Fibroblast of lung (primary cell): ENCODE measurements around the gene SH2B3. TPM values are rescaled to one million over a fixed set of nuclear protein-coding genes. Genes with fewer than 3 reads are reported as not detected.

Experiments used
- DNase-seq, 2 donors: peaks; one replicate each; pipeline versions ENCODE4 v3.0.0 to v3.0.0-alpha.2; 2010; ENCODE audit warnings: low read depth in 2 of 2
- H2AFZ ChIP-seq: 2 replicates; pipeline ENCODE4 v1.5.1; 2012; ENCODE audit warnings: low read length, control low read depth, inconsistent platforms
- H3K27ac ChIP-seq: 2 replicates; pipeline ENCODE4 v1.5.1; 2011; ENCODE audit warnings: low read length, control low read depth; ENCODE audit not compliant: insufficient read depth
- H3K27me3 ChIP-seq: 2 replicates; pipeline ENCODE4 v1.5.1; 2011; ENCODE audit warnings: mild to moderate bottlenecking, low read length; ENCODE audit not compliant: control insufficient read depth, insufficient read depth
- H3K36me3 ChIP-seq: 2 replicates; pipeline ENCODE4 v1.5.1; 2011; ENCODE audit warnings: low read length; ENCODE audit not compliant: control insufficient read depth, insufficient read depth
- H3K4me1 ChIP-seq: 2 replicates; pipeline ENCODE4 v1.5.1; 2011; ENCODE audit warnings: low read length; ENCODE audit not compliant: control insufficient read depth, insufficient read depth; ENCODE audit errors: extremely low read depth
- H3K4me2 ChIP-seq: 2 replicates; pipeline ENCODE4 v1.5.1; 2011; ENCODE audit warnings: low read length, control low read depth; ENCODE audit not compliant: insufficient read depth; ENCODE audit errors: extremely low read depth
- H3K4me3 ChIP-seq, 4 experiments: fragments of 200-600 bp in 1 of 4; sonication (generic) in 1 of 4; replicated peaks in 1 of 4; 2 replicates each; pipeline ENCODE4 v1.5.1; 2011 to 2016; ENCODE audit warnings: low read length in 4 of 4, low read depth in 3 of 4, mild to moderate bottlenecking in 3 of 4, control low read depth in 2 of 4, inconsistent platforms in 1 of 4, mixed read lengths in 1 of 4; ENCODE audit not compliant: insufficient read depth in 1 of 4; ENCODE audit errors: control extremely low read depth in 1 of 4
- H3K79me2 ChIP-seq: 2 replicates; pipeline ENCODE4 v1.5.1; 2012; ENCODE audit warnings: mild to moderate bottlenecking, low read length, inconsistent platforms; ENCODE audit not compliant: control insufficient read depth, insufficient read depth
- H3K9ac ChIP-seq: 2 replicates; pipeline ENCODE4 v1.5.1; 2011; ENCODE audit warnings: mild to moderate bottlenecking, low read length, control low read depth; ENCODE audit not compliant: insufficient read depth
- H3K9me3 ChIP-seq: 2 replicates; pipeline ENCODE4 v1.5.1; 2012; ENCODE audit warnings: low read depth, low read length; ENCODE audit not compliant: control insufficient read depth, insufficient read depth
- H4K20me1 ChIP-seq: 2 replicates; pipeline ENCODE4 v1.5.1; 2011; ENCODE audit warnings: low read length; ENCODE audit not compliant: control insufficient read depth, insufficient read depth; ENCODE audit errors: extremely low read depth
- EZH2 ChIP-seq: IDR thresholded peaks from 2 replicates; pipeline ENCODE4 v1.5.1; 2012; ENCODE audit warnings: low read length, control low read depth, mild to moderate bottlenecking; ENCODE audit errors: missing control alignments
- polyA plus RNA-seq, 2 donors: library from polyadenylated mRNA; depleted of rRNA in 1 of 2; stranded (reverse) in 1 of 2; unstranded in 1 of 2; fragments of >200 nt; gene quantifications; 2 replicates each; pipeline ENCODE4 v1.2.1, GENCODE V29; 2011 to 2012; ENCODE audit warnings: missing spikeins in 1 of 2
- total RNA-seq: library from RNA; depleted of rRNA; stranded (reverse); fragments of >200 nt; gene quantifications from 2 replicates; pipeline ENCODE4 v1.2.1, GENCODE V29; 2014
- TF ChIP-seq, protein P1 (sequence below), 2 donors: IDR thresholded peaks in 1 of 2; conservative IDR thresholded peaks in 1 of 2; 1 replicate in 1 of 2; 2 replicates in 1 of 2; pipeline ENCODE4 v1.5.1; 2011 to 2012; ENCODE audit warnings: low read length in 2 of 2, control low read depth in 1 of 2, inconsistent platforms in 1 of 2, low read depth in 1 of 2, mild to moderate bottlenecking in 1 of 2

SH2B3 gene
- total and polyA plus RNA-seq, 2 donors (not counting 1 experiment from before 2014, with no cell fraction given) = 18.0 to 32.0 TPM

DNA sequence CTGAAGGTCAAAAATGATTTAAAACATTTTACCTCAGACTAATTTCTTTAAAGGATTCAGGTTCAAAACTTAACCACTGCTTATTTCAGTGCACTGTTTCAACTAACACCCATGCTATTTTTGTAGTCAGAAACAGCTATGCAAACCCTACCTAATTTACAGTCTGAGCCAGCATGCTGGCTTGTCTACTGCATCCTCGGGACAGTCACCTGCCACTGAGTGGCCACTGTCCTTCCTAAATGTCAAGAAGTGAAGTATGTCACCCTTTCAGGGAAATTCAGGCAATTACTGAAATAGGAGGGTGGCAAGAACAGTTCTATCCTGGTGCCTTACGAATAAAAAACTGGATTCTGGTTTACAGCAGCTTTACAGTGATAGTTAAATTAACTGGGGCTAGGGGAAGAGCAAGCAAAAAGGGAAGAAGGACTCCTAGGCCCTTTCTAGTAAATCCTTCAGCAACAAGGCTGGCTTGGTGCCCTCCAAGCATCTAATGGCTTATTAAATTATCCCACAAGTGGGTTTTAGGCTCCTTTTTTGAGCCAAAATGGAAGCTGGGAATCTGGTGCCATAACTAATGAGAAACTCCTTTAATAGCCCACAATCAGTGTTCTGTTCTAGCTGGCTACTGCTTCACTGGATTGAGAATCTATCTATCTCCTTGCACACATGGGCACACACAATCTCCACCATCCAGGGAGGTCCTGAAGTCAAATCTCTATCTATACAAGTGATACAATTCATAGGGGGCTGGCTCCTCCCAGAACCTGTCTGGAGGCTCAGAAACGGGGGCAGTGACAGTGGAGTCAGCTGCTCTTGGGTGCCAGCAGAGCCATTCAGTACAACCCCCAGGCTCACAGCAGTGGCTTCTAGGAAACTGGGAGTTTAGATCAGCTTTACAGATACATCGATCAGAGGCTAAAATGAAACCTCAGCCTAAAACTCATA lies 43.4 kb downstream of the SH2B3 start:
- Histone ChIP-seq H3K9me3 (no peaks in the 10 kb centered on the region), H3K4me1 (peaks cover 18% of the 10 kb centered on the region), H3K9ac (no peak overlapping the region), H3K36me3 (peaks cover 35% of the 10 kb centered on the region), H3K27ac (no peak overlapping the region), H2AFZ (no peak overlapping the region), H3K27me3 (no peaks in the 10 kb centered on the region), H4K20me1 (peaks cover 2% of the 10 kb centered on the region), H3K4me3 (no peak overlapping the region), H3K79me2 (peaks cover 31% of the 10 kb centered on the region), H3K4me2 (no peak overlapping the region)
- no peak for TF ChIP-seq EZH2
- TF ChIP-seq, protein P1, sequence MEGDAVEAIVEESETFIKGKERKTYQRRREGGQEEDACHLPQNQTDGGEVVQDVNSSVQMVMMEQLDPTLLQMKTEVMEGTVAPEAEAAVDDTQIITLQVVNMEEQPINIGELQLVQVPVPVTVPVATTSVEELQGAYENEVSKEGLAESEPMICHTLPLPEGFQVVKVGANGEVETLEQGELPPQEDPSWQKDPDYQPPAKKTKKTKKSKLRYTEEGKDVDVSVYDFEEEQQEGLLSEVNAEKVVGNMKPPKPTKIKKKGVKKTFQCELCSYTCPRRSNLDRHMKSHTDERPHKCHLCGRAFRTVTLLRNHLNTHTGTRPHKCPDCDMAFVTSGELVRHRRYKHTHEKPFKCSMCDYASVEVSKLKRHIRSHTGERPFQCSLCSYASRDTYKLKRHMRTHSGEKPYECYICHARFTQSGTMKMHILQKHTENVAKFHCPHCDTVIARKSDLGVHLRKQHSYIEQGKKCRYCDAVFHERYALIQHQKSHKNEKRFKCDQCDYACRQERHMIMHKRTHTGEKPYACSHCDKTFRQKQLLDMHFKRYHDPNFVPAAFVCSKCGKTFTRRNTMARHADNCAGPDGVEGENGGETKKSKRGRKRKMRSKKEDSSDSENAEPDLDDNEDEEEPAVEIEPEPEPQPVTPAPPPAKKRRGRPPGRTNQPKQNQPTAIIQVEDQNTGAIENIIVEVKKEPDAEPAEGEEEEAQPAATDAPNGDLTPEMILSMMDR (conservative IDR thresholded peaks at IDR 0.05 in 1 of 2, IDR thresholded peaks at IDR 0.05 in 1 of 2; ENCODE audit: low read depth in 1 of 2, low read length in 2 of 2) = no peak
- DNase-seq = no peak

DNA sequence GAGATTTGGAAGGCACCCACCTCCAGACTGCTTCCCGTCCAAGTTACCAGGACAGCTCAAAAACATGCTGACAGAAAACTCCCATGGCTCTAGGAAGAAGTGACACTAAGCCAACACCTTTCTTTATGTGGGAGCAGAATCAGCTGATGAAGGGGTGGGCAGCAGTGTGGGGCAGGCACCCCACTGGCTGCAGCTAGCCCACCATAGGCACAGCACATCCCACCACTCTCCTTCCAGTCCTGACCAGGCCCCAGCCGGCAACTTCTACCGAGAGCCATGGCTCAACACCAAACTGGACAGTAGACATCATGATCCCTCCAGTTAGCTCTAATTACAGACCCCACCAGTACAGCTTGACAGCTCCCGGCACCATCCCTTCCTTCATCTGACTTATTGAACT lies 45.0 kb downstream of the SH2B3 start:
- H2AFZ ChIP-seq = no peak overlapping the region
- TF ChIP-seq EZH2 = no peak
- TF ChIP-seq, protein P1 (conservative IDR thresholded peaks at IDR 0.05 in 1 of 2, IDR thresholded peaks at IDR 0.05 in 1 of 2; ENCODE audit: low read depth in 1 of 2, low read length in 2 of 2) = no peak
- no peaks in the 10 kb centered on the region for H3K9me3 ChIP-seq
- no peak overlapping the region for H3K9ac ChIP-seq
- DNase-seq = no peak
- H4K20me1 ChIP-seq = peaks cover 1% of the 10 kb centered on the region
- peaks cover 9% of the 10 kb centered on the region for H3K4me1 ChIP-seq
- H3K36me3 ChIP-seq = peaks cover 38% of the 10 kb centered on the region
- H3K4me2 ChIP-seq = no peak overlapping the region
- peaks cover 19% of the 10 kb centered on the region for H3K79me2 ChIP-seq
- H3K27me3 ChIP-seq = no peaks in the 10 kb centered on the region
- no peak overlapping the region for H3K4me3 ChIP-seq
- H3K27ac ChIP-seq = no peak overlapping the region

DNA sequence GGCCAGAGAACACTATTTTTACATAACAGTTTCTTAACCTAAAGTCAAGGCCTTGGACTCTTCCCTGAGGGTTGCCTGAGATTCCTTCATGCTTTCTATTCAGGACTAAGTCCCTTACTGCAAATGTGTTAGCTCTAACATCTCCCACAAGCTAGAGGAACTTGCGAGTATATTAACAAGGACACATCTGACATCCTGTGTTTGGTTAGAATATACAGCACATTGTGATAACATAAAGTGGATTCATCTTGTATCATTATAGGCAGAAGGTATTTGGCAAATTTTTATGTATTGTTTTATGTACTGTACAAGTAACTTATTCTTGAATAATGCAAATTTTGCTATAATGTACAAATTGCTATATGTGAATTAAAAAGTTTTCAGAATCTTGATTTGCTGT lies 45.5 kb downstream of the SH2B3 start:
- H3K4me3 ChIP-seq = no peak overlapping the region
- peaks cover 38% of the 10 kb centered on the region for H3K36me3 ChIP-seq
- H3K27ac ChIP-seq = no peak overlapping the region
- DNase-seq = no peak
- H3K4me1 ChIP-seq = peaks cover 5% of the 10 kb centered on the region
- H3K4me2 ChIP-seq = no peak overlapping the region
- no peak overlapping the region for H3K9ac ChIP-seq
- H3K9me3 ChIP-seq = no peaks in the 10 kb centered on the region
- no peaks in the 10 kb centered on the region for H4K20me1 ChIP-seq
- H3K27me3 ChIP-seq = no peaks in the 10 kb centered on the region
- H2AFZ ChIP-seq = no peak overlapping the region
- H3K79me2 ChIP-seq = peaks cover 14% of the 10 kb centered on the region
- no peak for TF ChIP-seq EZH2
- TF ChIP-seq, protein P1 (conservative IDR thresholded peaks at IDR 0.05 in 1 of 2, IDR thresholded peaks at IDR 0.05 in 1 of 2; ENCODE audit: low read depth in 1 of 2, low read length in 2 of 2) = no peak
